Activated T-cell treated with anti-CD3 and anti-CD28 coated beads, Interleukin-2, amount 50 U/mL, for 24 hours (primary cell): ENCODE results near the gene PLXDC1.

Source experiments
- DNase-seq: peaks from one replicate; pipeline ENCODE4 v3.0.0-alpha.2; 2020
- H3K27ac Mint-ChIP-seq: 2 replicates; pipeline ENCODE4 v1.8.0; 2020; ENCODE audit warnings: mild to moderate bottlenecking, mixed read lengths
- H3K27me3 Mint-ChIP-seq: 2 replicates; pipeline ENCODE4 v1.8.0; 2020; ENCODE audit warnings: mixed read lengths
- H3K36me3 Mint-ChIP-seq: 2 replicates; pipeline ENCODE4 v1.8.0; 2020; ENCODE audit warnings: low read depth, mixed read lengths
- H3K4me1 Mint-ChIP-seq: 2 replicates; pipeline ENCODE4 v1.8.0; 2020; ENCODE audit warnings: low read depth, mixed read lengths
- H3K4me3 Mint-ChIP-seq: 2 replicates; pipeline ENCODE4 v1.8.0; 2020; ENCODE audit warnings: mild to moderate bottlenecking, moderate library complexity, mixed read lengths
- H3K9me3 Mint-ChIP-seq: 2 replicates; pipeline ENCODE4 v1.8.0; 2020; ENCODE audit warnings: mixed read lengths

The PLXDC1 gene

DNA sequence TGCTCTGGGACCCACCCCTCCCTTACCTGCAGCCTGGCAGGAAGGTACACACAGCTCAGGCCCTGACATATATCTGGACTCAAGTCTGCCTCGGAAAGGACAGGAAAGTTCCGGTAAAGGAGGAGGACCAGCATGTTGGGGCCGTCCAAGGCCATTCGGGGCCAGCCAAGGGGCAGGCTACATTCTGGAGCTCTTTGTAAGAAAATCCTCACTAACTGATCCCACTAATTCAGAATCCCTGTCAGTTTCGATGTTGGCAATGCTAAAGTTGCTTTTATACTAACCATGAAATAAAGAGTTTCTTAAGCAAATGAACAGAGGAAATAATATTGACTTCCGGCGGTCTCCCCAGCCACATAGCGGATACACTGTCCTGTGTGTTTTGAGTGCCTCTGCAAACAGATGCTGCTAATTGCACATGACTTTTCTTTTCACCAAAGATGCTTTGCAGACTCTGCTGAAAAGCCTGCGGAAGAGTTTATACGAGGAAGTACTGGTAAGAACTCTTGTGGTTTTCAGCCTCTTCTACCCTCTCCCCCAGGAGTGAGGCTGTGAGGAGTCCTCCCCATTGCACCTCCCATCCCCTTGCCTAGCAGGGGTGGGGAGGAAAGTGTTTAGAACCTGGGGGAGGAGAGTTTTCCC is 54.8 kb downstream of the PLXDC1 start:
- Mint-ChIP-seq H3K4me1 (peaks cover 65% of the 10 kb centered on the region), H3K4me3 (peak overlapping the region; percentile 32), H3K27me3 (no peaks in the 10 kb centered on the region), H3K36me3 (no peaks in the 10 kb centered on the region), H3K27ac (peak overlapping the region; percentile 83), H3K9me3 (no peaks in the 10 kb centered on the region)
- peak; percentile 56 for DNase-seq

DNA sequence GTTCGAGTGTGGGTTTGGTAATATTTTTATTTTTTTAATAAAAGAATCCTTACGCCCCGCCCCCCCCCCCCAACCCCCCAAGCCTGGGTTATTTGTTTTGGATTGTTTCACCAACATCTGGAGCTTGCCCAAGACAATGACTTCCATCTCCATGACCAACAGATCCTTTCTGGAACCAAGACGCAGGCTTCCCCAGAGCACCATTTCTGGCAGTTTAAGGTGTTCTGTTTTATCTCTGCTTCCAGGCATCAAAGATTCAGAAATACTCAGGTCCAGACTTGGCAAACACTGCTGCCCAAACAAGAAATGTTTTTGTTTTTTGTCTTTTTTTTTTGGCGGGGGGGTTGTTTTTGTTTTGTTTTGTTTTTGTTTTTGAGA is 56.1 kb downstream of the PLXDC1 start:
- H3K9me3 Mint-ChIP-seq = no peaks in the 10 kb centered on the region
- H3K27me3 Mint-ChIP-seq = no peaks in the 10 kb centered on the region
- DNase-seq = no peak
- no peak overlapping the region for H3K4me3 Mint-ChIP-seq
- peaks cover 70% of the 10 kb centered on the region for H3K4me1 Mint-ChIP-seq
- H3K36me3 Mint-ChIP-seq = no peaks in the 10 kb centered on the region
- H3K27ac Mint-ChIP-seq = peak overlapping the region; percentile 68

DNA sequence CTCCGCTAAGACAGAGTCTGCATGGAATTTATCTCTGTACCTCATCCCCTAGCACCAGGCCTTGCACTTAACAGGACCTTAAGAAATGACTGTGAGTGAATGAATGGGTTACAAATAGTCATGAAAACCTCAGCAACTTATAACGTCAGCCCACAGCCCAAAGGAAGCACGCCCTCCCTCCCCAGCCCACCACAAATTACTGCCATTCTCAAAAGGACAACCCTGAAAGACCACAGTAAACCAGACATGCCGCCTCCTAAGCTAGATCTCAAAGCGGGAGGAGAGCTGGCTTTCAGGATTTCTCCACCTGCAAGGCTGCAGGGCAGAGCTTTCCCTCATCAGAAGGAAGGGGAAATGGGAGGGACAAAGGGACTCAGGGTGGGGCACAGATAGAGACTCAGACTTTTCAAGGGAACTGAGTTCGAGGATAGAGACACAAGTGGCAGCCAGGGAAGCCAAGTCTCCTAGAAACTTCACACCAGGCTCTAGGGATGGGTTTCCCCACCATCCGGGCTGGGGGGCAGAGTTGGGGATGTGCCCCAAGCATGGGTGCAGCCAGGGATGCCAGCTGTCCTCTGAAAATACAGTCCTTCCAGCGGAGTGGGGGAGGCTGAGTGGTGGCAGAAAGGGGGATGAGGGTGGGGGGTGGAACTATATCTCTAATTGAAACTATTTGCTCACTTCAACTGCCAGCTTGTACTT is 56.7 kb downstream of the PLXDC1 start:
- peak; percentile 49 for DNase-seq
- H3K4me1 Mint-ChIP-seq = peaks cover 74% of the 10 kb centered on the region
- no peaks in the 10 kb centered on the region for H3K27me3 Mint-ChIP-seq
- H3K9me3 Mint-ChIP-seq = no peaks in the 10 kb centered on the region
- peak overlapping the region; percentile 84 for H3K27ac Mint-ChIP-seq
- no peaks in the 10 kb centered on the region for H3K36me3 Mint-ChIP-seq
- H3K4me3 Mint-ChIP-seq = no peak overlapping the region

DNA sequence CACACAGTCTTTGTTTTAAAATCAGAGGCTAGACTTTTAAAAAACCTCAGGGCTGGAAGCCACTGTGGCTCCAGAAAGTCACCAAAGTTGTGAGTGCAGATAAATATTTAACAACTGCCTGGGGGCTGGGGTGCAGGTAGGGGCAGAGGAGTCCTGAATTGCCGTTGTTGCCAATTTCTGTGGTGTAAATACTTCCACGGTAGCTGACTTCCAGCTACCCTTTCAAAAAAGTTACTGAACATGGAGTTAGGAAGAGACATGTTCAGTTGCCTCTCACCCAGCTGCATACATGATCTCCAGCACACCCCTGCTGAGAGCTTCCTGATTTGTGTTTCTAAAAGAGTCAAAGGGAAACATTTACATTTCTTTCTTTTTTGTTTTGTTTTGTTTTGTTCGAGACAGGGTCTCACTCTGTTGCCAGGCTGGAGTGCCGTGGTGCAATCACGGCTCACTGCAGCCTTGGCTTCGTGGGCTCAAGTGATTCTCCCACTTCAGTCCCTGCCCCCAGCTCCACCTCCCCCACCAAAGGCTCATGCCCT is 58.7 kb downstream of the PLXDC1 start:
- Mint-ChIP-seq H3K9me3 (no peaks in the 10 kb centered on the region), H3K36me3 (no peaks in the 10 kb centered on the region), H3K27ac (peak overlapping the region; percentile 82), H3K27me3 (no peaks in the 10 kb centered on the region), H3K4me1 (peaks cover 66% of the 10 kb centered on the region), H3K4me3 (peak overlapping the region; percentile 68)
- no peak for DNase-seq

DNA sequence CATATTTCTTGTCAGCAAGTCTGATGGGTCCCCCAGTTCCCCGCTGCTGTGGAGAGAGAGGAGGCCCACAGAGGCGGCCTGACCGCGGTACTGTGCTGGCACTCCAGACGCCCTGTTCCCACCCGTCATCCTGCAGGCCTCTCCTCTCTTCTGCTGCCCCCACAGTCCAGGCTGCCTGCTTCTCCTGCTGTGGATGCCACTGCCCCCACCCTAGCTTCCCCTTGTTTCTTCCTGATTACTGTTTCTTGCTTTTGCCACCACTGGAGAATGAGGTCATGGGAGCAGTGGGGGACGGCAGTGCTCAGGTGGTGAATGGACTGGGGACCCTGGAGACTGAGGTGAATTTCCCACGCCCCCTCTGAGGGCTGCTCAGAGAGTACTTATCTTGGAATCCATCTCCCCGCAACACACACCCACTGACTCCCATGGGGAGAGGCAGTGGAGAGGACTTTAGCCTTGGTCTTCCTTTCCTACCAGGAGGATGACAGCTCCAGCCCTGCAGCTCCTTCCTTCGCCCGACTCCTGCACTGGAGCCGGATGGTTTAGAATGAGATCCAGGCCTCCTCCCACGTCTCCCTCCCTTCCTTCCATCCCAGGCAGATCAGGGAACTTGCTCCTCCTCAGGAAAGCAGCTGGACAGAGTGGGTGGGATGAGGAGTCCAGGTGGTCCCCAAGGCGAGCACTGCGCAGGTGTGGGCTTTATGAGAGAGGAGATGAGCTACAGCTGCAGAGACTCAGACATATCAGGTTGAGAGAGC is 60.4 kb downstream of the PLXDC1 start:
- no peak overlapping the region for H3K4me3 Mint-ChIP-seq
- DNase-seq = no peak
- H3K27me3 Mint-ChIP-seq = no peaks in the 10 kb centered on the region
- peaks cover 52% of the 10 kb centered on the region for H3K4me1 Mint-ChIP-seq
- H3K36me3 Mint-ChIP-seq = no peaks in the 10 kb centered on the region
- H3K9me3 Mint-ChIP-seq = no peaks in the 10 kb centered on the region
- peak overlapping the region; percentile 31 for H3K27ac Mint-ChIP-seq

- no peak overlapping the region for H3K27ac Mint-ChIP-seq
- peaks cover 46% of the 10 kb centered on the region for H3K4me1 Mint-ChIP-seq
- no peaks in the 10 kb centered on the region for H3K9me3 Mint-ChIP-seq
- no peak for DNase-seq
- no peaks in the 10 kb centered on the region for H3K36me3 Mint-ChIP-seq
- H3K27me3 Mint-ChIP-seq = no peaks in the 10 kb centered on the region
- H3K4me3 Mint-ChIP-seq = no peak overlapping the region
Measured at GRCh38 chr17:39090400-39090799, 61.0 kb downstream of the PLXDC1 start.

DNA sequence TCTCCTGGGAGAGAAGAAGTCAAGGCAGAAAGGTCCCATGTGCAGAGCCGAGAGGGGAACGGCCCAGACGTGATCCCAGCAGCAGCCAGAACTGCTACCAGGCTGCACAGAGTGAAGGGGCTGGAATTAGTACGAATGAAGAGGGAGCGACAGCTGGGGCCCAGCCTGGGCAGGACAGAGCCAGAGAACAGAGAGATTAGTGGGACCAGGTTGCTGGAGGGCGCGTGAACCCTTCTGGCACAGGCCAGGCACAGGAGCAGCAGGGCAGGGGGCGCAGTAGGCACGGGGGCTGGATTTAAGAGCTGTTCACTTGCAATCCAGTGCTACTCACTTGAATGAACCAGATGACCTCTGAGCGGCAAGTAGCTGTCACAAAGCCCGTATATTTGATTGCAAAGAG is 66.9 kb downstream of the PLXDC1 start:
- no peak for DNase-seq
- Mint-ChIP-seq H3K4me3 (no peak overlapping the region), H3K4me1 (no peaks in the 10 kb centered on the region), H3K27ac (no peak overlapping the region), H3K27me3 (no peaks in the 10 kb centered on the region), H3K36me3 (no peaks in the 10 kb centered on the region), H3K9me3 (no peaks in the 10 kb centered on the region)

DNA sequence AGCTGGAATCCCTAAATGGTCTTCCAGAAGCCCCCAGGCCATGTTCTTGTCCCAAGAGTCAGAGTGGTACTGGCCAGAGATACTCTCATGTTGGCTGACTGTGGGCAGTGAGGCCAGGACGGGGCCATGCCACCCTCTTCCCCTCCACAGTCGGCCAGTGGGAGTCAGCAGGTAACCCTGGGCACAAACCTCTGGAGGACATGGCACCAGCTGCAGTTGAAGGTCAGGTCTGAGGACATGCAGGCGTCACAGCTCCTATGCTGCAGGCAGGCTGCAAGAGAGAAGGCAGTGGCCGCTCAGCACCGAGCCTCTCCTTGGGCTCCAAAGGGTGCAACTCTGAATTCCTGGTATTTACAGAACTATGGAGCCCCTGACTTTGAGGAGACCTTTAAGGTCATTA is 68.2 kb downstream of the PLXDC1 start:
- H3K27me3 Mint-ChIP-seq = no peaks in the 10 kb centered on the region
- no peak overlapping the region for H3K4me3 Mint-ChIP-seq

DNA sequence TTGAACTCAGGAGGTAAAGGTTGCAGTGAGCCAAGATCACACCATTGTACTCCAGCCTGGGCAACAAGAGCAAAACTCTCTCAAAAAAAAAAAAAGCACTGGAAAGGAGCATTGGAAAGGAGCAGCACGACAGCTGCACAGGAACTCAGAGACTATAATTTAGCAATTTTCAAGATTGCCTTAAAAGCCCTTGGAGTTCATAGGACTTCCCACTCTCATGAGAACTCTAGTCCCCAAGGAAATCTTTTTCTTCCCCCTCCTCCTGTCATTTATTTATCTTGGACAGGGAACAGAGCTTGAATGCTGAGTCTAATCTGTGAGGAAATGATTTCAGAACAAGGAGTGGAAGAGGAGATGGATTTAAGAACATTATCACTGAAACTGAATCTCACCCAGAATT is 69.0 kb downstream of the PLXDC1 start:
- Mint-ChIP-seq H3K27me3 (no peaks in the 10 kb centered on the region), H3K4me1 (no peaks in the 10 kb centered on the region), H3K27ac (no peak overlapping the region), H3K4me3 (no peak overlapping the region), H3K36me3 (no peaks in the 10 kb centered on the region), H3K9me3 (no peaks in the 10 kb centered on the region)
- no peak for DNase-seq

More for the DNA sequence above, 68.2 kb downstream of the PLXDC1 start:
- no peak overlapping the region for H3K27ac Mint-ChIP-seq
- DNase-seq = no peak
- H3K4me1 Mint-ChIP-seq = no peaks in the 10 kb centered on the region
- no peaks in the 10 kb centered on the region for H3K36me3 Mint-ChIP-seq
- no peaks in the 10 kb centered on the region for H3K9me3 Mint-ChIP-seq

- no peaks in the 10 kb centered on the region for H3K36me3 Mint-ChIP-seq
- no peaks in the 10 kb centered on the region for H3K4me1 Mint-ChIP-seq
- no peak for DNase-seq
- no peak overlapping the region for H3K27ac Mint-ChIP-seq
- H3K4me3 Mint-ChIP-seq = no peak overlapping the region
- no peaks in the 10 kb centered on the region for H3K9me3 Mint-ChIP-seq
- H3K27me3 Mint-ChIP-seq = no peaks in the 10 kb centered on the region
Measured at GRCh38 chr17:39081851-39082250, 69.6 kb downstream of the PLXDC1 start.

DNA sequence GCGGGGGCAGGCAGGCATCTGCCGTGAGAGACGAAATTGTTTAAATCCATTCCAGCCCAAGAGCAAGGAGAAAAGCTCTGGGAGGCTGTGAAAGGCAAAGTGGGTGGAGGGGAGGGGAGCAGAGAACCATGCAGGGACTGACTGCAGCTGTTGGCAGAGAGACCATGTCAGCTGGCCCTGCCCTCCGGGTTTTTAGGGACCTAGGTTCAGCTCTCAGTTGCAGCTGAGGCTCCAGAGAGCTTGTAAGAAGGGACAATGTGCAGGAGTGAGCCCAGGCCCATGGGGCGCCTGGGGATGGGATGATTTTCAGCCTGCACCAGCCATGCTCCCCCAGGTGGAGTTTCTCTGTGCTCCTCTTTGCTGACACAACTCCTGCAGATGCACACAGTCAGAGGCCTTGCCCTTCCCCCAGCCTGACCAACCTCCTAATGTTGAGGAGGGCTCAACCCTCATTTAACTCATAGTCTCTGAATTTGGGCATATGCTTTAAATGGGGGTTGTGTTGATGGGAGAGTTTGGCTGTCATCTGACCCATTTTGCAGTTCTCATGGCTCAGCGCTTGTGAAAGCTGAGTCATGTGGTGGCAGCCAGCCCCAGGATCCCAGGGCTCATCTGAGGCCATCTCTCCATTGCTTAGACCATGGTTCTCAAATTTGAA is 70.9 kb downstream of the PLXDC1 start:
- Mint-ChIP-seq H3K4me1 (no peaks in the 10 kb centered on the region), H3K9me3 (no peaks in the 10 kb centered on the region), H3K27ac (no peak overlapping the region), H3K36me3 (no peaks in the 10 kb centered on the region), H3K4me3 (no peak overlapping the region), H3K27me3 (no peaks in the 10 kb centered on the region)
- no peak for DNase-seq

- Mint-ChIP-seq H3K27ac (no peak overlapping the region), H3K9me3 (no peaks in the 10 kb centered on the region), H3K4me3 (no peak overlapping the region), H3K27me3 (no peaks in the 10 kb centered on the region), H3K4me1 (no peaks in the 10 kb centered on the region), H3K36me3 (no peaks in the 10 kb centered on the region)
- no peak for DNase-seq
Measured at GRCh38 chr17:39079836-39080235, 71.6 kb downstream of the PLXDC1 start.

GRCh38 chr17:39077866-39078265 is 73.6 kb downstream of the PLXDC1 start:
- Mint-ChIP-seq H3K4me1 (peaks cover 7% of the 10 kb centered on the region), H3K36me3 (no peaks in the 10 kb centered on the region), H3K27ac (no peak overlapping the region), H3K4me3 (no peak overlapping the region), H3K9me3 (no peaks in the 10 kb centered on the region), H3K27me3 (no peaks in the 10 kb centered on the region)
- no peak for DNase-seq

- H3K36me3 Mint-ChIP-seq = no peaks in the 10 kb centered on the region
- H3K4me3 Mint-ChIP-seq = no peak overlapping the region
- peaks cover 7% of the 10 kb centered on the region for H3K4me1 Mint-ChIP-seq
- DNase-seq = no peak
- H3K27me3 Mint-ChIP-seq = no peaks in the 10 kb centered on the region
- H3K27ac Mint-ChIP-seq = no peak overlapping the region
- H3K9me3 Mint-ChIP-seq = no peaks in the 10 kb centered on the region
Measured at GRCh38 chr17:39077252-39077651, 74.2 kb downstream of the PLXDC1 start.
